Measurements from ENCODE around the gene CD36. TPM values are rescaled to one million over a fixed set of nuclear protein-coding genes. Genes with fewer than 3 reads are reported as not detected.
"Not testable (repeated sequence)": the region's sequence is repeated elsewhere in the genome, so short reads cannot be mapped to it uniquely, and the experiment has no call there.

CD36 gene
- total RNA-seq, 1 experiment from 2014 or later, result 0.82 TPM

DNA sequence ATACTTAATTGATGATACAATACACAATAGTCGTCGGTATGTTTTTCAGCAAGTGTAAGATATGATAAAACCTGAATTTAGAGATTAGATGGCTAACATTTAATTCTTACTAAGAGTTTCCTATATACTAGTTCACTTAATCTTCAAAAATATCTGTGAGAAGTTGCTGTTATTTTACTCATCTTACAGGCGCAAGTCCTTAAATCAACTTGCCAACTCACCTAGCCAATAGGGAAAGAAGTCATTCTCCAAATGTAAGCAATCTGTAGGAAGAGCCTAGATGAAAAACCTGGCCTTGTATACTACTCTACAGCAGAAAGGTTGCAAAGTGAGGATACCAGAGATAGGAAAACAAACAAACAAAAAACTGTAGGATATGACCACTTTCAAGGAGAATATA, 10.6 kb downstream of the CD36 start:
- DNase-seq (ENCODE audit: extremely low read depth, low read depth), result no peak

DNA sequence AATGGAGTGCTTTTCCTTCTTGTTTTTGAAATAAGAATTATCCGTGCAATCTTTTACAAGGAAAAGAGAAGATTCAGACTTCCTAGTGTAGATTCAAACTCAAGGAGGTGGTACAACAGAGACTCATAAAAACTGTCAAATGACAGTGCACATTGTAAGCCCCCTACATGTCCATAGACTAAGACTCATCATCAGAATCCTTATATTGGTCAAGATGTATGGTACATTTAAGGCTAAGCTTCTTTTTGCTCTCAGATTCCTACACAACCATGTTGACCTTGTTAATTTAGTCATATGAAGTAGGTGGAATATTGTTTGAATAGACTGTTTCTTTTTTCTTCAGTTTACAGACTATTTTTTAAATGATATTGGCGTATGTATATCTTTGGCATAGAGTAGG, 11.6 kb downstream of the CD36 start:
- no peak for DNase-seq (ENCODE audit: extremely low read depth, low read depth)

DNA sequence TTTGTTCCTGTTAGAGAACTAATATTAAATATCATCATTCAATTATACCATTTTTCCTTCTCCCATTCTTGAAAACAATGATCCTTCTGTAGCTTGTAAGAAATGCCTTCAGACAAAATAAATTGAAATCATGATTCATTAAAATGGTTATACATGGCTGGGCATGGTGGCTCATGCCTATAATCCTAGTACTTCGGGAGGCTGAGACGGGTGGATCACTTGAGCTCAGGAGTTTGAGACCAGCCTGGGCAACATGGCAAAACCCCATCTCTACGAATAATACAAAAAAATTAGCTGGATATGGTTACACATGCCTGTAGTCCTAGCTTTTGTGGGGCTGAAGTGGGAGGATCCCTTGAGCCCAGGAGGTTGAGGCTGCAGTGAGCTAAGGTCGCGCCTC, 13.0 kb downstream of the CD36 start:
- no peak for DNase-seq (ENCODE audit: extremely low read depth, low read depth)

DNA sequence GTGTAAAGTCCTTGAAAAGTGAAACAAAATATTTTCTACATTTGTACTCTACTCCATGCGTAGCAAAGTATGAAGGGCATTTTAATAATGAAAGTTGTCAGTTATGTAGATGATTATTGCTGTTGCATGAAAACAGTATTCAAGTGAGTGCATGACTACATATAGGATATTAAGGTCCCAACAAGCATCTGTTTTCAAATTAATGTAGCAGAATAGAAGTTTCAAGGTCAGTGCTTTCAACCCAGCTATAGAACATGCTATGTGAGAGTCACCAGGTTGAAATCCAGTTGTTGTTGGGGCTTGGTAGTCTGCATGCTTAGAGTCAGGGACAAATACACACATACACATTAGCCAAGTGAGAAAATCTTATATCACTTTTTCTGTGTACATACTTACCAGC, 14.8 kb downstream of the CD36 start:
- no peak for DNase-seq (ENCODE audit: extremely low read depth, low read depth)

DNA sequence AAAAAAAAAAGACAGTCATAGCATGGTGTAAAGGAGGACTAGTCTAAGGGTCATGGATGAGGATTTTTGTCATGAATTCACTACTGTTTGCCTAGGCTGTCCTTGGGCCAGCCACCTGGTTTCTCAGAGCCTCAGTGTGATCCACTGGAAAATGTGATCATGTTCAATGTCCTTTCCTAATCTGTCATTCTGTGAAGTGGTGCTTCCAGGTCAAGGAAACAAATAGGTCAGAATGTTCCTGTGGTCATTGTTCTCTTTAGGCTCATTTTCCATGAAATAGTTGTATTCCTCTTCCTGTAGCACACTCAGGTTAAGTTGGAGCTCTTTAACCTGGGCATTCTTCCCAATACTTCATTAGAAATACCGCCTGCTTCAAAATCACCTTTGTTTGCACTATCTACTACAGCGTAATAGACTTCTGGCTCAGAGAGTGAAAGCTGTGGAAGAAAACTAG, 16.5 kb downstream of the CD36 start:
- no peak for DNase-seq (ENCODE audit: extremely low read depth, low read depth)

DNA sequence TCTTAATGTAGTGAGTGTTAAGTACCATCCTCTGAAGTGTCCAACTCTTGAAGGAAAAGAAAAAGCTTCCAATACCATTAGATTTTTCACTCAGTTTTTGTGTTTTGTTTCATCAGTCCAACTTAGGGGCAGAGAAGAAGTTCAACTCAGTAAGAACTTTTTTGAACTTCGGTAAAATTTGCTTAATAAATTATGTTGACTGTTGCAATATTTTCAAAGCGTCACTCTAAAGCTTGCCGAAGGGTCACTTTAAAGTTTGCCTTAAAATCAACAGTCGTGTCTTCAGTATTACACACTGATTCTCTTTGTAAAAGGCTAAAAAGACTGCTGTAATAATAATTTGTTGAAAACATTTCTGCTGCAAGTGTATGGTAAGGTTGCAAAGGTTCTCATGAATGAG, 17.6 kb downstream of the CD36 start:
- no peak for DNase-seq (ENCODE audit: extremely low read depth, low read depth)

DNA sequence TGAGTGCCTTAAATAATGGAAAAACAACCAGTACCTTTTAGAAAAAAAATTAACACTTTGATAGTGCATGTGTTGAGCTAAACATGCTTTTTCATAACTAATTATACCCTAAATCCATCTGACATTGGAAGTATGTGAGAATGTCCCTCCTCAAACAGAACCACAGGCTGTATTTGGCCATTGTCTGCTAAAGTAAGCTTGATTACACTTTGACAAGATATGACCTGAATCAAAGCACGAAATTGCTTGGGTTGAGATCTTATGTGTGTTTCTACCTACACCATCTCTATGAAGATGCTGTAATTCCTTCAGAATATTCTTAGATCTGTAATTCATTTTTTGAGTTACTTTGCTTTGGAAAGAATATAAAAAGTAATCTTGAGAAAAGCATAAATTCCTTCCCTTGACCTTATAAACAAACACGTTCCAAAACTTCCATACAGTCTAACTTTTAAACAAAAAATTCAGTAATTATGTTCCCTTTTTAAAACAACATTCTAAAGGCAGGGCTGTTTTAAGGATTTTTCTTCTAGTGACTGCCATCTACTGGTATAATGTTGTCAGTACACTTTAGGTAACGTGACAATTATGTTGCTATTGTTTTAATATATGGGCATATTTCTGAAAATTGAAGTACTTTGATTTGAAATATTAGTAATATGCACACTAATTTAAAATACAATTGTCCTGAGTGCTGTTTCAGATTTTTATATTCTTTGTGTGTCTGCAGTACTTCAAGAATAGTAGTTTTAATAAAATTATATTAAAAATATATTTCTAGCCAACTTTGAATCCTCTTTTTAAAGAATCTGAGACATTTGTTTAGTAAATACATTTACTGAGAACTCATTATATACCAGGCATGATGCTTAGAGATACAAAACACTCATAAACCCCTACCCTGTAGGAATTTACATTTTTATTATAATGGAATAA, 20.9 kb downstream of the CD36 start:
- DNase-seq (ENCODE audit: extremely low read depth, low read depth), result peak; percentile 48

DNA sequence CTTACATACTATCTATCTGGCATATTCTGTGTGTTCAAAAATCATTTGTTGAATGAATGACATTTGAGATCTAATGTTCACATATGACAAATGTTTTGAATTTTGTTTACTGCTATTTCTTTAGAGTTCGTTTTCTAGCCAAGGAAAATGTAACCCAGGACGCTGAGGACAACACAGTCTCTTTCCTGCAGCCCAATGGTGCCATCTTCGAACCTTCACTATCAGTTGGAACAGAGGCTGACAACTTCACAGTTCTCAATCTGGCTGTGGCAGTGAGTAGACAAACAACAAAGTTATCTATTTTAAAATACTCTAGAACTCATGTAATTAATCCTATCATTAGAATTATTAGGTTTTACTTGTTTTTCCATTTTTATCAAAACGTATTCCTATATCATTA, 22.5 kb downstream of the CD36 start:
- no peak for DNase-seq (ENCODE audit: extremely low read depth, low read depth)

DNA sequence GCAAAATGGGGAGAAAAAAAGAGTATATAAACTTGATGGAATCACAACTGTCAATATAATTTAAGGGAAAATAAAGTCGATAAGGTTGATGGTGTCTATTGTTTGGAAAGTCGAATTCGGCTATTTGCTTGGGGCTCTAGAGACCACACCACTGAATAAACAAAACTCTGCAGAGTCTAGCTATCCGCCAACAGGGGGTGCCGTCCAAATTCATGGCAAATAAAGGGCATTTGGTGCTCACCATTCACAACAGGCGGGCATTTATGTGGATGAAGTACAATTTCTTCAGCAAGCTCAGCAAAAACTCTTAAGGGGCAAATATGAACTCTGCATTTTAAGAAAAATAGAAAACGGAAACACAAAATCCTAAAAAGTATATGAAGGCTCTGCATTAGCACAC, 23.3 kb downstream of the CD36 start:
- DNase-seq (ENCODE audit: extremely low read depth, low read depth), result no peak

DNA sequence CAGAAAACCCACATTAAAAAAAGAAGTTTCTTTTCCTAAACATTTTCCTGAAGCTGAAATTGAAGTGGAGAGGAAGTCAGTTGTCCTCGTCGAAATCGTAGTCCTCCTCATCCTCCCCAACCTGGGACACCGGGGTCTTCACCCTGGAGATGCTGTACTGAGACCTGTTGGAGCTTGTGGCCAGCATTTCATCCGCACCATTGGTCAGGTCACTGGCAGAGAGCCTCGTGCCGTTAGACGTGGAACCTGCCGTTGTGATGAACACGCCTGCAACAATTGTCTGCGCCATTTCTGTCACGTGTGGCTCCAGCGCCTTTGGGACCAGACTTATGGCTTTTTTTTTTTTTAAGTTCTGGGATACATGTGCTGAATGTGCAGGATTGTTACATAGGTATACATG, 23.8 kb downstream of the CD36 start:
- DNase-seq (ENCODE audit: extremely low read depth, low read depth), result no peak

DNA sequence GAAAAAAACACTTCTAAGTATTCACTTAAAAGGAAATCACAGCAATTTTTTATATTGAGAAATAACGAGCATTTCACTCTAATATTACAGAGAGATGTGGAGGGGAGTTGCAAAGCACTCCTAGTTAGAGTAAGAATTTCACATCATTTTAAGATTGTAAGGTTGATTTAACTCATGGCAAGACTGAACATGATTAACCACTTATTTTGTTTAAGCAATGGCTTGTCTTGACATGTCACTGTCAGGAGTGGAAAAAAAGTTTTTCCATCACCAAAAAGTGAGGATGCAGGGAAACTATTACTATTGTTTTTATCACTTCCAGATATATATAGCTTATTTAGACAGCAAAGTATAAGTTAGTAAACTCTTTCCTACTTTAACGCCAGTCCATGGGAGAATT, 27.1 kb downstream of the CD36 start:
- no peak for DNase-seq (ENCODE audit: extremely low read depth, low read depth)

DNA sequence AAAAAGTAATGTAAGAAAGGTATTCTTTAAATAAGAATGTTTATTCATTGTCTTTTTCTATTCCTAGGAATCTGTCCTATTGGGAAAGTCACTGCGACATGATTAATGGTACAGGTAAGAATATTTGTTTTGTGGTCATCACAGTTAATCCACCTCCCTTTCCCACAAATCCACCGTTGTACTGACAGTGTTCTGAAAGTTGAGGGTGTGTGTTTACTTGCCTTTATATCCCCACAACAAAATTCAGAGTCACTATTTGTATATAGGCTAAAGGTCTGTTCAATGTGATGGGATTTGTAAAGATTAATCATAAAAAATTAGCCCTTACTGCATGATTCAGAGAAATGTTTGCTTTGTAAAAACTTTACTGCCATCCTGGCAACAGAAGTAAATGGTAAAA, 27.9 kb downstream of the CD36 start:
- DNase-seq (ENCODE audit: extremely low read depth, low read depth), result no peak

DNA sequence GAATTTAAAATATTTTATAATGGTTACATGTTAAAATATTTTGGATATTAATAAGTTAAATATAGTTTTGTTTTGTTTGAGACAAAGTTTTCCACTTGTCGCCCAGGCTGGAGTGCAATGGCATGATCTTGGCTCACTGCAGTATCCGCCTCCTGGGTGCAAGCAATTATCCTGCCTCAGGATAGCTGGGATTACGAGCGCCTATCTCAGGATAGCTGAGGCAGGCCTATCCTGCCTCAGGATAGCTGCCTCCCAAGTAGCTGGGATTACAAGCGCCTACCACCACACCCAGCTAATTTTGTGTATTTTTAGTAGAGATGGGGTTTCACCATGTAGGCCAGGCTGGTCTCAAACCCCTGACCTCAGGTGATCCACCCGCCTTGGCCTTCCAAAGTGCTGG, 30.9 kb downstream of the CD36 start:
- DNase-seq (ENCODE audit: extremely low read depth, low read depth), result not testable (repeated sequence)

DNA sequence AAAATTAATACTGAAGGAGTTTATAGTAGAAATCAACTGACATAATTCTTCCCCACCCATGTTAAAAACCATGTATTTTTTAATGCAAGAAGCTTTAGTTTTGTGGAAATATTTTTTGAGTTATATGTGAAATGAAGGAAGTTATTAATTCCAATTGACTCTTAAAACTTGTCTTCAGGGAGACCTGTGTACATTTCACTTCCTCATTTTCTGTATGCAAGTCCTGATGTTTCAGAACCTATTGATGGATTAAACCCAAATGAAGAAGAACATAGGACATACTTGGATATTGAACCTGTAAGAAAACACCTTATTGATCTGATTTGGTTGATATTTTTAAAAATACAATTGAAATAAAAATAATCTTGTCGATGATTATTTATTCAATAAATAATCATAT, 33.3 kb downstream of the CD36 start:
- no peak for DNase-seq (ENCODE audit: extremely low read depth, low read depth)

DNA sequence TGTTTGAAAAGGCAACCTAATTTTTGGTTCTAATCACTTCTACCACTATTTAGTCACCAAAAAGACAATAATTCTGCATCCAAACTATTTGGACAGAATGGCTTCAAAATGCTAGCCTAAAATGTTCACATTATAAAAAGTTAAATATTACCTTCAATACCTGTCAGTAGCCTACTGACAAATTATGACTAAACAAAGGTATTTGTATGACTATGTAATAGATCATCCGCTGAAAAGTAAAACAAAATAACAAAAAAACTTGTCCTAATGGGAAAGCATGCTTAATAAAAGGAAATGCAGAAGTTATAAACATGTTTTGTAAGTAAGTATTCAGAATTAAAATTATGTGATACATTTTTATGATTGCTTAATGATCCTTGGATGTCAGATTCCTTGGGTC, 36.6 kb downstream of the CD36 start:
- DNase-seq (ENCODE audit: extremely low read depth, low read depth), result no peak

DNA sequence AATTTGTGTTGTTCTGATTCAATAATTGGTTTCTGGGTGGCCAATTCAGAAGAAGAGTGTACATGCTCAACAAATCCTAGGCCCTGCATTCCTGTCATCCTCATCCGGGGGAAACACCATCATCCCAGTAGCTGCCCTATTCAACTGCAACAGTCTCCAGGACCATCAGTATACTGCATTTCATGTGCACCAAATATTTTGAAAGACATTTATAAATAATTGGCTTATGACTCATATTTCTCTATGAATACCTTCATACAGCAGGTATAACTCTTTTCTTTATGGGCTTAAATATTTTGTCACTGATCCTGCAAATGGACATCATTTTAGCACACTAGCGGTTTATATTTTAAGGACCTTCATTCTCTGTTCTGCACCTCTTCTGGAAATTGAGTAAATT, 38.0 kb downstream of the CD36 start:
- no peak for DNase-seq (ENCODE audit: extremely low read depth, low read depth)

DNA sequence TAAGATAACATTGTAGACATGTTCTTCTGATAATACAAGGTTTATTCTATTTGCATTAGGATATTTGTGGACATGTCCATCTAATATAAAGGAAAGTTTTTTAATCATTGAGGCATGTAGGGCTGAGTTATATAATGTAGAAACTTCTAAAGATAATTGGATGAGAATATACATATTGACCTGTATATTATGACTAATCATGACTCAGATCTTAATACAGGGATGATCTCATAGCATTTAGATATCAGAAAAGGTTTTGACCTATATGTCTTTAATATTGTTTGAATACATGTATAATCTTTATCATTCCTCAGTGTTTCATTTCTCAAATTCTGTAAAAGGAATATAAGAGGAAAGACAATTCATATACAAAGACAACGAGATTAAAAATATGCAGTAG, 39.2 kb downstream of the CD36 start:
- DNase-seq (ENCODE audit: extremely low read depth, low read depth), result no peak

DNA sequence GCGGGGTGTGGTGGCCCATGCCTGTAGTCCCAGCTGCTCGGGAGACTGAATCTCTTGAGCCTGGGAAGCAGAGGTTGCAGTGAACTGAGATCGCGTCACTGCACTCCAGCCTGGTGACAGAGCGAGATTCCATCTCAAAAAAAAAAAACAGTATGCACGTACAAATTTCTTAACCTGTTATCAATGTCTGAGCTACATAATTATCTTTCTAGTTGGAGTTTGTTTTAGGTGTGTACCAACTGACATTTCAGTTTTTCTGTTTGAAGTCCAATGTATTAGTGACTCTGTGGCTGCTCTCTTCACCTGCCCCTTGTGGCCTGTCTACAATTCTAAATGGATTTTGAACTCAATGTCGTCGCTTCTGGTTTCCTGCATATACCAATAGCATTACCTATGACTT, 40.3 kb downstream of the CD36 start:
- no peak for DNase-seq (ENCODE audit: extremely low read depth, low read depth)

DNA sequence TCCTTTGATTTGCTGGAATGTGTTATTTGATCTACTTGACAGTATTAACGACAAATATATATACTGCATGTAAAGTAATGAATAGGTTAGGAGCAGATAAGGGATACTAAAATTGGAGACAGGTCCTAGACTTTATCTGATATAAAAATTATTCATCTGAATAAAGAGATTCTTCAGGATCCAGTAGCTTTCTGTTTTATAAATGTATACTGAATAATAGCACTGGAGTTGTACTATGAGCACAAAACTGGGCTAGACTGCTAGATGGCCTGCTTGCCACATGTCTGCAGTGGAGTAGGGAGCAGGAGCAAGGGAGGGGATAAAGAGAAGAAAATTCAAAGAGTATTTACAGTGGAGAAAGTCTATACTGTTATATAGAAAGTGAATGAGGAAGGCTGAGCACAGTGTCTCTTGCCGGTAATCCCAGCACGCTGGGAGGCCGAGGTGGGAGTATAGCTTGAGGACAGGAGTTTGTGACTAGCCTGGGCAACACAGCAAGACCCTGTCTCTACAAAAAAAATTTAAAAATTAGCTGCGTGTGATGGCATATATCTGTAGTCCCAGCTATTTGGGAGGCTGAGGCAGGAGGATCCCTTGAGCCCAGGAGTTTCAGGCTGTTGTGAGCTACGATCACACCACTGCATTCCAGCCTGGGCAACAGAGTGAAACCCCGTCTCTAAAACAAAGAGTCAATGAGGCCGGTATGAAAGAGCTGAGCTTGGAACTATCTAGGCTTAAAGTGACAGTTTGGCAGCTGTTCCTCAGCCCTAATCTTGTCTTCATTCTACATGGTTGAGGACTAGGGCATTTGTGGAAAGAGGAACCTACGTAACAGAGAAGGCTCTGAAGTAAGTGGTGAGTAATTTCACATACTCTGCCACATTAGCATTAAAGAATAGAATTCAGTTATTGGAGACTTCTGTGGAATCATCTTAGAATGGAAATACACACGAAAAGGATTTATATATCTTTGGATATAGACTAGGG, 41.8 kb downstream of the CD36 start:
- no peak for DNase-seq (ENCODE audit: extremely low read depth, low read depth)

DNA sequence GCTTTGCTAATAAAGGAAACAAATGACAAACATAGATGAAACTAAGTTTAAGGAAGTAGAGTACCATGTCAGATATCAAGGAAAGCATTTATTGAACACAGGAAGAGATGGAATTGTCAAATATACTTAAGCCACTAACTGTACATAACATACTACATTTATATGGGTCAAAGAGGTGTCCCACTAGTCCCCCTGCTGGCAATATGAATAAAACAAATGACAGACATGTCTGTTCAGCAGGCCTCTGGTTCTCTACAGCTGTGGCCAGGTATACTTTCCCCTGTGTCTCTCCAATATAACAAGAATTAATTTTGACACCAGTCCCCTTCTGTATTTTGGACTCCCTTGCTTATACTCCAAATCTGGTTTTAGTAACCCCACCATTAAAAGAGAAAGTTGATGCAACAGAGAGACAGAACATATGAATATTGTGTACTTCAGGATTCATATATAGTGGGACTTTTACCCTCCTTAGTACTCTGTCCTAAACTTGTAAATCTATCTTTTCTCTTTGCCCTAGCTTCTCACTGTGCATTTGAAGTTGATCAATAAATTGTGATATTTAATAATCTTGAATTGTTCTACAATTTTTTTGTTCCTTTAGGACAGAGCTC, 42.9 kb downstream of the CD36 start:
- DNase-seq (ENCODE audit: extremely low read depth, low read depth), result peak; percentile 49

DNA sequence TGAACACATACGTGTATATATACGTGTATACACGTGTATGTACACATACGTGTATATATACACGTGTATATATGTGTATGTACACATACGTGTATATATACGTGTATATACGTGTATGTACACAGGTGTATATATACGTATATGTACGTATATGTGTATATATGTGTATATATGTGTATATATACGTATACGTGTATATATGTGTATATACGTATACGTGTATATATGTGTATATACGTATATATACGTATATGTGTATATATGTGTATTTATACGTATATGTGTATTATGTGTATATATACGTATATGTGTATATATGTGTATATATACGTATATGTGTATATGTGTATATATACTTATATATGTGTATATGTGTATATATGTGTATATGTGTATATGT, 44.3 kb downstream of the CD36 start:
- DNase-seq (ENCODE audit: extremely low read depth, low read depth), result no peak
